HG02763 (cell line): Measurements from ENCODE around the gene TACC3.
A peak's percentile ranks its signal among the peaks of the same experiment; 100 is the strongest.
"Not testable (repeated sequence)": the region's sequence is repeated elsewhere in the genome, so short reads cannot be mapped to it uniquely, and the experiment has no call there.

ENCODE experiments used
- ATAC-seq: cut with Tn5 transposase; IDR thresholded peaks from one replicate; pipeline ENCODE4 v1.9.1; 2021; ENCODE audit warnings: mild to moderate bottlenecking, moderate library complexity; ENCODE audit not compliant: unreplicated experiment

TACC3 gene

GRCh38 chr4:1701671-1702070 is 19.6 kb upstream of the TACC3 start:
- ATAC-seq = not testable (repeated sequence)

DNA sequence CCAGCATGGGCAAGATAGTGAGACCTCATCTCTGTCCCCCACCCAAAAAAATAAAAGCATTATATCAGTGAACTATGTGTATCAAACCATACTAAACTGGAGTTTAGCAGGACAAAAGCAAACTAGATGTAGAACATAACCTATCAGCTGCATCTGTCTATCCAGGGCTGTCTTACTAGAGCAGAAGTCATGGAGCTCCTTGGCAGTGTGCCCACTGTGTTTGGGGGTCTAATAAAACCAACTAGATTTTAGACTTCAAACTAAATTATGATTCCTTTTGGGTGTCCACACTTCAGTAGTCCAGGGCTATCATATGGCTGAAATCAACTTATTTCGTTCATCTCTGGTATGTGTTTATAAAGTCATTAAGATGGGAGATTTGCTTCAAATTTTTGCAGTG is 17.5 kb upstream of the TACC3 start:
- ATAC-seq = no peak

DNA sequence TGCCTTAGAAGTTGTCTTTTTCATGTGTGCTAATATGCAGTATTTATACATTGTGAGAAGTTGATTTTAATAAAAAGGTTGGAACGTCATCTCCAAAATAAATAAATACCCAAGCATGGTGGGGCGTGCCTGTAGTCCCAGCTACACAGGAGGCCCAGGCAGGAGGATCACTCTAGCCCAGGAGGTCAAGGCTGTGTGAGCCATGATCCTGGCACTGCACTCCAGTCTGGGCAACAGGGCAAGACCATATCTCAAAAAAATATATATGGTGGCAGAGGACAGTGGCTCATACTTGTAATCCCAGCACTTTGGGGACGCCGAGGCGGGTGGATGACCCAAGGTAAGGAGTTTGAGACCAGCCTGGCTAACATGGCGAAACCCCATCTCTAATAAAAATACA is 15.6 kb upstream of the TACC3 start:
- no peak for ATAC-seq

- no peak for ATAC-seq
Observed at GRCh38 chr4:1706358-1706757, 15.0 kb upstream of the TACC3 start.

- ATAC-seq = no peak
Observed at GRCh38 chr4:1708581-1708980, 12.7 kb upstream of the TACC3 start.

DNA sequence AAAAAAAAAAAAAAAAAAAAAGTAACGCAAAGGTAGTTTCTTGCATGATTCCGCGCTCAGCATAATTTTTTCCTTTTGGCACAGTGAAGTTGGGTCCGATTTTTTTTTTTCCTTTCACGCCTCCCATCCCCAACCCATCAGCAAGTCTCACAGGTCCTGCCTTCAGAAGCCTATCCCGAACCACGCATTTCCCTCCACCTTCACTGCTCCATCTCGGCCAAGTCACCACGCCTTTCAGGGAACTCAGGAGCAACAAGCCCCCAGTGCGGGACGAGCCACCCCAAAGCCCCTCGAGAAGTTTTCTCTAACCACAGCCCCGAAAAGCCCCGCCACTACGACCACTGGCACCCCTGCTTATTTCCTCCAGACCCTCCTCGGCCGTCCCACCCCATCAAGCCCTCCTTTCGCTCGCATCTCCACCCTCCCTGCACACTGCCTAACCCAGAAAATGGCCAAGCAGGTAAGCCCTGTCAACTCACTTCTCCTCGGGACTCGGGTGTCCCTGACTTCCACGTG is 10.2 kb upstream of the TACC3 start:
- ATAC-seq = no peak

- ATAC-seq = peak; percentile 4
Observed at GRCh38 chr4:1711571-1712215, 9.6 kb upstream of the TACC3 start.

GRCh38 chr4:1712216-1713002 is 8.9 kb upstream of the TACC3 start, which contains the start of gene SLBP:
SLBP (minus strand) TSS chr4:1712319; CDS start chr4:1712188, 131 bp downstream.
- peak; percentile 75 for ATAC-seq

DNA sequence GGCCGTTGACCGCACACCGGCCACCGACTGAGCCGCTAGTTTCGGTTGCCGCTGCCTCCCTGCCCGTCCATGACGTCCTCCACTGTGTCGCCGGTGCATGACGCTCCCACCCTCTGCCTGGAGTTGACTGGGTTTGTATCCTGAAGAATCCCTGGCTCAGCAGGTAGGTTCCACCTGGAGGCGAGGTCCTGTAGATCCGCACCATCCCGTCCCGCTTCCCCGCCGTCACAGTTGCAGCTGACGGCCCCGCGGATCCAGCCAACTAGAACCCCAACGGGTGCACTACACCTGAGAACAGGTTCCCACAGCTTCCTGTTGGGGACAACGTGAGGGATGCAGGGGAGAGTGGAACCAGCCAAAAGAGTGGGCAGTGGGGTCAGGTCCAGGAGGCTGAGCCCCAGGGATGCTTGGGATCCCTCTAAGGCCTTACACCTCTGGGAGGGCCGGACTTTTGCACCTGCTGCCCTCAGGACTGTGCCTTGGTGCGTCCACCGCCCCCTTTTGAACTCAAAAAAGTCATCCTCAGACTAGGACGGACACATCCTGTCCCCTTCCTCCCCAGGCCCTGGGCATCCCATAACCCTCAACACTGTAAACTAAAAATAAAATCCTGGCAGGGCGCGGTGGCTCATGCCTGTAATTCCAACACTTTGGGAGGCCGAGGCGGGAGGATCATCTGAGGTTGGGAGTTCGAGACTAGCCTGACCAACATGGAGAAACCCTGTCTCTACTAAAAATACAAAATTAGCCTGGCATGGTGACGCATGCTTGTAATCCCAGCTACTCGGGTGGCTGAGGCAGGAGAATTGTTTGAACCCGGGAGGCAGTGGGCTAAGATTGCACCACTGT is 8.1 kb upstream of the TACC3 start:
- peak; percentile 0 for ATAC-seq

GRCh38 chr4:1714303-1715001 is 6.9 kb upstream of the TACC3 start:
- ATAC-seq = no peak

DNA sequence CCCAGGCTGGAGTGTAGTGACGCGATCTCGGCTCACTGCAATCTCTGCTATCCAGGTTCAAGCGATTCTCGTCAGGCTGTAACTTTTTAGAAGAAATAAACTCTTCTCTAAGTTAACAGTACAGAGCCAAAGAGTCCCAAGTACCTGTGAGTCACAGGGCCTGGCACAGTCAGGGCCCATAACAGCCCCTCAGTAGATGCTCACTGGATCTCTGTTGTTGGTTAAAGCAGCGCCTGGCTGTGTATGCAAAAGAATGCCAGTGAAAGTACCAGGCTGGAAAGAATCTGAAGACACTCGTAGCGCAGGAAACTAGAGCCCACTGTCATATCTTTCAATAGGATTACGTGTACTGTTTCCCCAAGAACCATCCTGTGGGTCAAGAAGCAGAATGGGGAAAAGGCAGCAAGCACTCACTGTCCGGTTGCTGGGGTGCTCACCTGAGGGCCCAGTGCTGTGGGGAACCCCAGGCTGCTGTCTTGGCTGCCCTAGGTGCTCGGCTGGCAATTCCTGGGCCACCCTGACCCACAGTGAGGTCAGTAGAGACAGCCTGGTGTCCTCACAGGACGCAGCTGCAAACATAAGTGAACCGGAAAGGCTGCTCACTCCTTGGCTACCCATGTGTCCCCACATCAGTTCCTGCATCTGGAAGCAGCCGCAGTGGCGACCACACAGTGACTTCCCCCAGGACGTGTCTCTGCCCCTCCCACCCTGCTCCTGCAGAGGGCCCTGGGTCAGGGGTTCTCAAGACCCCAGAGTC is 6.1 kb upstream of the TACC3 start:
- no peak for ATAC-seq

- no peak for ATAC-seq
Observed at GRCh38 chr4:1716065-1716945, 5.0 kb upstream of the TACC3 start.

- ATAC-seq = no peak
Observed at GRCh38 chr4:1717129-1718094, 3.9 kb upstream of the TACC3 start.

- no peak for ATAC-seq
Observed at GRCh38 chr4:1718095-1718850, 3.0 kb upstream of the TACC3 start.

GRCh38 chr4:1720163-1720983 is 948 bp upstream of the TACC3 start:
- peak; percentile 7 for ATAC-seq
